ENCODE results near the gene GRM4. TPM values are rescaled to one million over a fixed set of nuclear protein-coding genes. Genes with fewer than 3 reads are reported as not detected.

Gene GRM4
- total and polyA plus RNA-seq, 8 donors: 0.30 to 0.70 (median 0.43) TPM; not detected in 2

- DNase-seq: no peak
- no peaks in the 10 kb centered on the region for H3K4me1 ChIP-seq
- intact Hi-C loops (cut with DNase I): no loop called here
- no peak for TF ChIP-seq CTCF (IDR thresholded peaks at IDR 0.05)
- H3K27me3 ChIP-seq: peaks cover 0 to 19% of the 10 kb centered on the region in 2 donors
- H3K9me3 ChIP-seq: no peaks in the 10 kb centered on the region
- no peak overlapping the region for H3K4me3 ChIP-seq
- H3K36me3 ChIP-seq: no peaks in the 10 kb centered on the region
- no peak overlapping the region for H3K27ac ChIP-seq
- no peak for ATAC-seq
These were observed 141.2 kb downstream of the GRM4 start for GRCh38 chr6:34004706-34005105.

- H3K4me1 ChIP-seq: no peaks in the 10 kb centered on the region
- TF ChIP-seq CTCF (IDR thresholded peaks at IDR 0.05): no peak
- DNase-seq (no peak), ATAC-seq (no peak)
- intact Hi-C loops (cut with DNase I): no loop called here
- H3K9me3 ChIP-seq: no peaks in the 10 kb centered on the region
- H3K27me3 ChIP-seq: peaks cover 0 to 19% of the 10 kb centered on the region in 2 donors
- H3K36me3 ChIP-seq: no peaks in the 10 kb centered on the region
- H3K27ac ChIP-seq: no peak overlapping the region
- H3K4me3 ChIP-seq: no peak overlapping the region
These were observed 141.9 kb downstream of the GRM4 start for GRCh38 chr6:34003962-34004361.

GRCh38 chr6:34001706-34002621 lies 143.9 kb downstream of the GRM4 start:
- Histone ChIP-seq H3K36me3 (no peaks in the 10 kb centered on the region), H3K4me3 (no peak overlapping the region), H3K27ac (no peak overlapping the region), H3K27me3 (peaks cover 0 to 15% of the 10 kb centered on the region in 2 donors), H3K9me3 (peaks cover 0 to 4% of the 10 kb centered on the region in 2 donors), H3K4me1 (no peaks in the 10 kb centered on the region)
- intact Hi-C loops (cut with DNase I): no loop called here
- ATAC-seq: no peak
- no peak for DNase-seq
- TF ChIP-seq CTCF (IDR thresholded peaks at IDR 0.05): no peak

GRCh38 chr6:34000281-34000680 lies 145.6 kb downstream of the GRM4 start:
- Histone ChIP-seq H3K4me3 (no peak overlapping the region), H3K27ac (no peak overlapping the region), H3K27me3 (peaks cover 0 to 15% of the 10 kb centered on the region in 2 donors), H3K36me3 (no peaks in the 10 kb centered on the region), H3K9me3 (peaks cover 0 to 4% of the 10 kb centered on the region in 2 donors), H3K4me1 (no peaks in the 10 kb centered on the region)
- no peak for TF ChIP-seq CTCF (IDR thresholded peaks at IDR 0.05)
- no peak for ATAC-seq
- intact Hi-C loops (cut with DNase I): no loop called here
- no peak for DNase-seq

- no peak for TF ChIP-seq CTCF (IDR thresholded peaks at IDR 0.05)
- Histone ChIP-seq H3K4me1 (no peaks in the 10 kb centered on the region), H3K36me3 (no peaks in the 10 kb centered on the region), H3K4me3 (no peak overlapping the region), H3K27ac (no peak overlapping the region), H3K27me3 (peaks cover 0 to 15% of the 10 kb centered on the region in 2 donors), H3K9me3 (peaks cover 0 to 4% of the 10 kb centered on the region in 2 donors)
- no peak for ATAC-seq
- DNase-seq: no peak
- intact Hi-C loops (cut with DNase I): no loop called here
These were observed 146.3 kb downstream of the GRM4 start for GRCh38 chr6:33999567-33999966.
